Upper lobe of left lung (tissue), 6 donors: ENCODE measurements around the gene NXPH3. TPM values are rescaled to one million over a fixed set of nuclear protein-coding genes. Genes with fewer than 3 reads are reported as not detected.

Experiments used
- ATAC-seq, 2 donors: fragments of 200-7000 bp; cut with Tn5 transposase; one replicate each; pipeline ENCODE4 v1.9.1; 2022; ENCODE audit warnings: mild to moderate bottlenecking in 2 of 2, moderate library complexity in 2 of 2; ENCODE audit not compliant: low FRiP score in 2 of 2
- DNase-seq, 2 donors: peaks; one replicate each; pipeline ENCODE4 v3.0.0-alpha.2; 2019 to 2020
- H3K27ac ChIP-seq, 4 donors: fragments of 200-600 bp; sonication (generic); one replicate each; pipeline ENCODE4 v1.5.1; 2016 to 2019
- H3K27me3 ChIP-seq, 4 donors: fragments of 200-600 bp; sonication (generic); one replicate each; pipeline ENCODE4 v1.5.1; 2017 to 2019
- H3K36me3 ChIP-seq, 4 donors: fragments of 200-600 bp; sonication (generic); one replicate each; pipeline ENCODE4 v1.5.1; 2016 to 2019
- H3K4me1 ChIP-seq, 4 donors: fragments of 200-600 bp; sonication (generic); one replicate each; pipeline ENCODE4 v1.5.1; 2018 to 2019
- H3K4me3 ChIP-seq, 4 donors: fragments of 200-600 bp; sonication (generic); one replicate each; pipeline ENCODE4 v1.5.1; 2017 to 2019; ENCODE audit warnings: mild to moderate bottlenecking in 2 of 4, moderate library complexity in 1 of 4
- H3K9me3 ChIP-seq, 4 donors: fragments of 200-600 bp; sonication (generic); one replicate each; pipeline ENCODE4 v1.5.1; 2018 to 2019
- EP300 ChIP-seq, 4 donors: sonication (generic); formaldehyde crosslinking; IDR thresholded peaks; one replicate each; pipeline ENCODE4 v1.5.1; 2017; ENCODE audit warnings: antibody characterized with exemption in 4 of 4, control low read depth in 2 of 4
- POLR2A ChIP-seq, 4 donors: fragments of 450-650 bp; IDR thresholded peaks; one replicate each; pipeline ENCODE4 v1.5.1; 2016 to 2017; ENCODE audit warnings: antibody characterized with exemption in 4 of 4, mild to moderate bottlenecking in 2 of 4
- POLR2AphosphoS5 ChIP-seq, 2 donors: sonication (generic); formaldehyde crosslinking; IDR thresholded peaks; one replicate each; pipeline ENCODE4 v1.5.1; 2017; ENCODE audit warnings: antibody characterized with exemption in 2 of 2
- WGBS, 2 donors: methylation state at CpG; one replicate each; pipeline ENCODE4 v1.1.5; 2017 to 2018; 5-methylcytosine and 5-hydroxymethylcytosine counted together
- total RNA-seq, 6 donors: library from RNA; depleted of rRNA in 4 of 6; stranded (reverse); fragments of >200 nt in 4 of 6; gene quantifications; one replicate each; pipeline versions ENCODE4 v1.1.0 to v1.2.1, GENCODE V29; 2016 to 2021
- TF ChIP-seq, protein P1 (sequence below), 6 experiments: fragments of 450-650 bp in 4 of 6; fragments of 200-600 bp in 2 of 6; sonication (generic) in 2 of 6; IDR thresholded peaks; one replicate each; pipeline ENCODE4 v1.5.1; 2016 to 2019; ENCODE audit warnings: antibody characterized with exemption in 6 of 6
- donor health status: DM: no; HTN: no; CAD: no; lungs with moderate emphysema.
- donor health status: DM: no; HTN: yes; CAD: no; lungs with severe emphysema.

Gene NXPH3
- total RNA-seq, 6 donors from 2014 or later: 1.2 to 6.6 (median 4.6) TPM

DNA sequence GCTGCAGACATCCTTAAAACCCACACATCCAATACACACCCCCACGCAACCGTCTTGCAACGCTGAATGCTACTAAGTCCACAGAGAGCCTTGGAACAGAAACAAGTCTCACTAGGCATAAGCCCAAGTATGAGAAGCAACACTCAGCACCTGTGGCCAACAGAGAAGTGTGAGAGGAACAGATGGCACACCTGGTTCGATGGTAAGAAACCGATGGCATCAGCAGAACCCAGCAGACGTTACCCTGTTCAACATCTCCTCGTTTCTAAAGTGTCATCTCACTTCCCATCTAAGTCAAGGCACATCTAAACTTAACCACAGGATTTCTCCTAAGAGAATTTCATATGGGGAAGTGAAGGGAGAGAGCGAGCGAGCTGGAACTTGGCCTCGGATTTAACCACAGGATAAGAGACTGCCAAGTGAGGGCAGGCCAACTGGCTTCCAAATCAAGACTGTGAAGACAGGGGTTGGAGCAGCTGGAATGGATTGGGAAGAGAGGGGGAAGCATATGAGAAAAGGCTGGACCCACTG is 41.0 kb downstream of the NXPH3 start:
- peaks cover 12 to 69% (median 35%) of the 10 kb centered on the region in 4 donors for H3K36me3 ChIP-seq
- WGBS, 2 donors: 58 to 68% methylated on average over 9 to 10 of the region's 10 CpGs
- H3K27me3 ChIP-seq: no peaks in the 10 kb centered on the region
- TF ChIP-seq EP300 (IDR thresholded peaks at IDR 0.05) (no peak), POLR2AphosphoS5 (IDR thresholded peaks at IDR 0.05) (no peak)
- TF ChIP-seq, protein P1, sequence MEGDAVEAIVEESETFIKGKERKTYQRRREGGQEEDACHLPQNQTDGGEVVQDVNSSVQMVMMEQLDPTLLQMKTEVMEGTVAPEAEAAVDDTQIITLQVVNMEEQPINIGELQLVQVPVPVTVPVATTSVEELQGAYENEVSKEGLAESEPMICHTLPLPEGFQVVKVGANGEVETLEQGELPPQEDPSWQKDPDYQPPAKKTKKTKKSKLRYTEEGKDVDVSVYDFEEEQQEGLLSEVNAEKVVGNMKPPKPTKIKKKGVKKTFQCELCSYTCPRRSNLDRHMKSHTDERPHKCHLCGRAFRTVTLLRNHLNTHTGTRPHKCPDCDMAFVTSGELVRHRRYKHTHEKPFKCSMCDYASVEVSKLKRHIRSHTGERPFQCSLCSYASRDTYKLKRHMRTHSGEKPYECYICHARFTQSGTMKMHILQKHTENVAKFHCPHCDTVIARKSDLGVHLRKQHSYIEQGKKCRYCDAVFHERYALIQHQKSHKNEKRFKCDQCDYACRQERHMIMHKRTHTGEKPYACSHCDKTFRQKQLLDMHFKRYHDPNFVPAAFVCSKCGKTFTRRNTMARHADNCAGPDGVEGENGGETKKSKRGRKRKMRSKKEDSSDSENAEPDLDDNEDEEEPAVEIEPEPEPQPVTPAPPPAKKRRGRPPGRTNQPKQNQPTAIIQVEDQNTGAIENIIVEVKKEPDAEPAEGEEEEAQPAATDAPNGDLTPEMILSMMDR (IDR thresholded peaks at IDR 0.05): no peak
- DNase-seq (no peak), ATAC-seq (peak; percentile 68 to 90)
- no peak overlapping the region for H3K4me3 ChIP-seq
- no peaks in the 10 kb centered on the region for H3K9me3 ChIP-seq
- peak overlapping the region in 1 of 4 donors; percentile 42 for H3K27ac ChIP-seq
- H3K4me1 ChIP-seq: peaks cover 12 to 27% (median 20%) of the 10 kb centered on the region in 4 donors

DNA sequence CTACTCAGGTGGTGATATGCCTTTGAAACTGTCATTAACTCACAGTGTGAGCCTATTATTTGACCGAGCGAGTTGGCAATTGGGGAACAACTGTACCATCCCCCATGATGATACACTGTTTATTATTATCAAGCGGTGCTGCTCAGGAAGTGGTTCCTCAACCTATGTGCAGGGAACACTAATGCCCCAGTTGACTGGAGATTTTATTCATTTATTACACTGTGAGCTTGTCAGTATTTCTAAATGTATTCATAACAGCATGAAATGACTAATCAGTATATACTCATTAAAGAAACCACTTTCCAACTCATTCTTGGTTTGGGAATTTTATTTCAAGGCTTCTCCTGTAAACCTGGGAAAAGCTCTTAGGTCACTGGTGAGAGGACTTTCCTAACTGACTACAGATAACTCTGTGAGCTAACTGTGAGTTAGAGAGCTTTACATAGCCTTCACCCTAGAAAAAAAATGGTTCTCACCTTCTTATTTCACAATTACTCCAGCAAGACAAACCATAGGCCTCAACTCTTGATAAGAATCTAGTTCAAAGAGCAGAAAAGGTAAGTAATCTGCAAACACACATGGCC is 42.4 kb downstream of the NXPH3 start:
- ATAC-seq: no peak
- peaks cover 14 to 32% (median 22%) of the 10 kb centered on the region in 4 donors for H3K4me1 ChIP-seq
- H3K36me3 ChIP-seq: peaks cover 12 to 78% (median 38%) of the 10 kb centered on the region in 4 donors
- H3K27me3 ChIP-seq: no peaks in the 10 kb centered on the region
- H3K4me3 ChIP-seq: no peak overlapping the region
- 72 to 77% methylated on average over 3 of the region's 3 CpGs for WGBS, 2 donors
- no peak for DNase-seq
- no peaks in the 10 kb centered on the region for H3K9me3 ChIP-seq
- peak overlapping the region in 2 of 4 donors; percentile 0 to 9 for H3K27ac ChIP-seq
- TF ChIP-seq, protein P1 (IDR thresholded peaks at IDR 0.05): no peak

DNA sequence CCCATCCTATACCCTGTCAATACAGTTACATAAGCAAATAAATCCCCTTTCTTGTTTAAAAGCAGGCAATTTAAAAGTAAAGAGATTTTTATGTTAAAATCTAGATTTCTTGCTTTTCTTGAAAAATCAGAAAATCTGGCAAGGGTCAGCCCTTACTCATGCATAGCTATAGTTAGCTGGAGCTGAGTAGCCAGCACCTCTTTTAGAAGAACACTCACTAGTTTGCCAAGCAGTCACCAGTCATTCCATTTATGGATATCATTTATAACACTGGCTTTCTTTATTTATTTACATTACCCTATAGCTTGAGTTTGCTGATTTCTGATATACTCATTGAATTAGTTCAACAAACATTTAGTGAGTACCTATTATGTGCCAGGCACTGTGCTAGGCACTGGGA is 45.7 kb downstream of the NXPH3 start:
- Histone ChIP-seq H3K4me1 (peaks cover 7 to 31% (median 17%) of the 10 kb centered on the region in 4 donors), H3K27me3 (no peaks in the 10 kb centered on the region), H3K36me3 (peaks cover 12 to 60% (median 30%) of the 10 kb centered on the region in 4 donors), H3K9me3 (no peaks in the 10 kb centered on the region), H3K4me3 (no peak overlapping the region), H3K27ac (no peak overlapping the region)
- DNase-seq: no peak
- TF ChIP-seq, protein P1 (IDR thresholded peaks at IDR 0.05): no peak
- TF ChIP-seq EP300 (IDR thresholded peaks at IDR 0.05): no peak
- ATAC-seq: no peak

DNA sequence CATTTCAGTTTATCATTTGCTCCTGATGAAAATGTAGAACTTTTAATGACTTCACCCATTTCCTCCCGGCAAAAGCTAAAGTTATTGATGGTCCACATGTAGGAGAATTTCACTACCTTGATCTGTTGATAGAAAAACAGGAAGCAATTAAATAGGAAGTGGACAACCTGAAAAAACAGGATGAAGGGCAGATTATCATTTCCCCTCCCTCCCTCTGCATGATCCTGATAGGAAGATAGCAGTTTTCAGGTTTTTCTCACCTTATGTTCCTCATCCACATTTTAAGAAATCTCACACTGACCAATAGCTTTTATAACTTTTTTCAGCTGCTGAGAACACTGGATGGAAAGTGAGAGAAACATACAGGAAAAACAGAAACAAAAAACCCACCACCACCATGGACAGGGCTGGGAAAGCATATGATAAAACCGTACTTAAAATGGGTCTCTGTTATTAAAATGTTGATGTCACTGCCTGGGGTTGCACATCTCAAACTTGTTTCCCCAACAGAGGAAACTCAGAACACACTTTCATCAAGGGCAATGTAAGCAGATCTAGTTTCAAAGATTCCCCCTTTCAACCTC is 46.4 kb downstream of the NXPH3 start:
- ATAC-seq (no peak), DNase-seq (no peak)
- no peak for TF ChIP-seq POLR2AphosphoS5 (IDR thresholded peaks at IDR 0.05)
- no peak for TF ChIP-seq EP300 (IDR thresholded peaks at IDR 0.05)
- no peak for TF ChIP-seq POLR2A (IDR thresholded peaks at IDR 0.05)
- TF ChIP-seq, protein P1 (IDR thresholded peaks at IDR 0.05): no peak
- no peaks in the 10 kb centered on the region for H3K9me3 ChIP-seq
- H3K27me3 ChIP-seq: no peaks in the 10 kb centered on the region
- H3K27ac ChIP-seq: no peak overlapping the region
- WGBS, 2 donors: 57 to 60% methylated on average over 2 of the region's 2 CpGs
- peaks cover 12 to 54% (median 30%) of the 10 kb centered on the region in 4 donors for H3K36me3 ChIP-seq
- no peak overlapping the region for H3K4me3 ChIP-seq
- H3K4me1 ChIP-seq: peaks cover 3 to 25% (median 14%) of the 10 kb centered on the region in 4 donors

DNA sequence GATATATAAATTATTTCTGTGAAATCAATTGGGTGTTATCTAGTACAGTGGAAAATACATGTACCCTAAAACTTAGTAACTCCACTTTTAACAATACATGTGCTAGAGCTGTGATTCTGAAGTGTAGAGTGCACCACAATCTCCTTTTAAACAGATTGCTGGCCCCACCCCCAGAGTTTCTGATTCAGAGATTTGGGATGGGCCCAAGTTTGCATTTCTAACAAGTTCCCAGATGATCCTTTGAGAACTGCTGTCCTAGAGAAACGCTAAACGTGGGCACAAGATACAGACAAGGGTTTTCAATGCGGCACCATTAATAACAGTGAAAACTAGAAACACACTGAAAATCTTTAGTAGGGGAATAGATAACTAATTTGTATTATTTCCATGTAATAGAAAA is 49.2 kb downstream of the NXPH3 start:
- peaks cover 16 to 40% (median 23%) of the 10 kb centered on the region in 4 donors for H3K4me1 ChIP-seq
- TF ChIP-seq EP300 (IDR thresholded peaks at IDR 0.05): no peak
- TF ChIP-seq POLR2AphosphoS5 (IDR thresholded peaks at IDR 0.05): no peak
- TF ChIP-seq POLR2A (IDR thresholded peaks at IDR 0.05): no peak
- TF ChIP-seq, protein P1 (IDR thresholded peaks at IDR 0.05): no peak
- H3K4me3 ChIP-seq: no peak overlapping the region
- ATAC-seq: no peak
- DNase-seq: no peak
- peaks cover 3 to 28% (median 12%) of the 10 kb centered on the region in 4 donors for H3K36me3 ChIP-seq
- H3K27ac ChIP-seq: no peak overlapping the region
- 71 to 81% methylated on average over 3 of the region's 3 CpGs for WGBS, 2 donors
- H3K27me3 ChIP-seq: no peaks in the 10 kb centered on the region
- no peaks in the 10 kb centered on the region for H3K9me3 ChIP-seq
